Peyer's patch (tissue), 4 donors: Measurements from ENCODE around the gene USP6.

ENCODE experiments used
- CTCF ChIP-seq, 6 experiments: fragments of 450-650 bp in 4 of 6; fragments of 200-600 bp in 2 of 6; sonication (generic) in 1 of 6; IDR thresholded peaks; one replicate each; pipeline ENCODE4 v1.5.1; 2017 to 2019; ENCODE audit warnings: antibody characterized with exemption in 6 of 6, mild to moderate bottlenecking in 3 of 6, moderate library complexity in 1 of 6
- POLR2A ChIP-seq, 2 donors: fragments of 450-650 bp; IDR thresholded peaks; one replicate each; pipeline ENCODE4 v1.5.1; 2017; ENCODE audit warnings: antibody characterized with exemption in 2 of 2, mild to moderate bottlenecking in 2 of 2, moderate library complexity in 2 of 2

- TF ChIP-seq CTCF (IDR thresholded peaks at IDR 0.05), result no peak
- no peak for TF ChIP-seq POLR2A (IDR thresholded peaks at IDR 0.05)
Measured at GRCh38 chr17:5198472-5198871, 82.6 kb downstream of the USP6 start.
